ENCODE measurements around the gene ETNPPL.

Gene ETNPPL

DNA sequence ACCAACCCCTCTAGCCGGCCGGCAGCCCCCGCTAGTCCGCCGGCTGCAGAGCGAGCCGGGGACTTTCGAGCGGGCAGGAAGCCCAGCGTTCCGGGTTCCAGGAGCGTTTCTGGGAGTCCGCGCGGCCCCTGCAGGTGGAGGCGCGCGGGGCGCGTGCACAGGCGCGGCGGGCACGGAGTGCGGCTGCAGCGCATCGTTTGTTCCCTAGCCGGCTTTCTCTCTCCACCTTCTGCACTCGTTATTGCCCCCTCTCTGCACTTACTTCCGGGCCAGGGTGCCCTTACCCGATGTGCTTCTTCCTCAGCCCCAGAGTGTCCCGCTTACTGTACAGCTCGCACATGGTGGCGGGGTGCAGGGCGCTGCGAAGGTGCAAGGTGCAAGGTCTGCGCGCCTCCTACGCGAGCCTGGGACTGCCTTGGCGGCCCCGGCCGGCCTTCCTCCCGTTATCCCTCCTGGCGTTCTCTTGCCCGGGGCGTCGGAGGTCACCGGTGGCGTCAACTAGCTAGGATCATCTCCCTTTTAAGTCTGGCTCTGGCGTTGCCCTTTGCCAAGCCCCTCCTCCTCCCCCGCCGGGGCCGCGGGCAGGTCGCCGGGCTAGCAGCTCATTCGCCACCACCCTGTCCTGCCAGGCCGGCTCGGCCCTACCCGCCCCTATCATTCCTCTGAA lies at the start of gene ETNPPL:
Gene ETNPPL, minus strand, starts transcription at position 495 of the 667 bp plus-strand sequence. Its CDS starts 155 bp downstream, at position 340.
- no peak for TF ChIP-seq ZFX (IDR thresholded peaks at IDR 0.05)
- TF ChIP-seq, protein P1, sequence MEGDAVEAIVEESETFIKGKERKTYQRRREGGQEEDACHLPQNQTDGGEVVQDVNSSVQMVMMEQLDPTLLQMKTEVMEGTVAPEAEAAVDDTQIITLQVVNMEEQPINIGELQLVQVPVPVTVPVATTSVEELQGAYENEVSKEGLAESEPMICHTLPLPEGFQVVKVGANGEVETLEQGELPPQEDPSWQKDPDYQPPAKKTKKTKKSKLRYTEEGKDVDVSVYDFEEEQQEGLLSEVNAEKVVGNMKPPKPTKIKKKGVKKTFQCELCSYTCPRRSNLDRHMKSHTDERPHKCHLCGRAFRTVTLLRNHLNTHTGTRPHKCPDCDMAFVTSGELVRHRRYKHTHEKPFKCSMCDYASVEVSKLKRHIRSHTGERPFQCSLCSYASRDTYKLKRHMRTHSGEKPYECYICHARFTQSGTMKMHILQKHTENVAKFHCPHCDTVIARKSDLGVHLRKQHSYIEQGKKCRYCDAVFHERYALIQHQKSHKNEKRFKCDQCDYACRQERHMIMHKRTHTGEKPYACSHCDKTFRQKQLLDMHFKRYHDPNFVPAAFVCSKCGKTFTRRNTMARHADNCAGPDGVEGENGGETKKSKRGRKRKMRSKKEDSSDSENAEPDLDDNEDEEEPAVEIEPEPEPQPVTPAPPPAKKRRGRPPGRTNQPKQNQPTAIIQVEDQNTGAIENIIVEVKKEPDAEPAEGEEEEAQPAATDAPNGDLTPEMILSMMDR (conservative IDR thresholded peaks at IDR 0.05), result no peak; the same call in 1 of the 2 replicates
- H3K27ac ChIP-seq, result no peak within 1 kb of the TSS

DNA sequence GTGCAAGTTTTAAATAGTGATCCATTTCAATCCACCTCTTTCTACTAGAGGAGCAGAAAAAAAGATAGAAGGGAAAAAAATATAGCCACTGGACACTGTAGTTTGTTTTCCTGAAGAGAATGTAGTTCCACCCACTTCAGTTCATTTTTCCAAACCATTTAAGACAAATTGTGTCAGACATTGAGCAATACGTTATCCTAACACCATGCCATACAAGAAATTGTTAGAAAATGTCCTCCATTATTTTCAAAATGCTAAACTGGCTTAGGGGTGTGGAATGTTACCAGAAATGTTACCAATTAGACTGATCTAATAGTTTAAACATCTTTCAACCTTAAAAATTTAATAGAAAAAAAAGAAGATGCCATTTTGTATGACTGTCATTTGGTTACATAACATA lies 48.6 kb upstream of the ETNPPL start:
- TF ChIP-seq ZFX (IDR thresholded peaks at IDR 0.05), result no peak
- TF ChIP-seq, protein P1 (conservative IDR thresholded peaks at IDR 0.05), result no peak
- H3K27ac ChIP-seq, result no peak overlapping the region

DNA sequence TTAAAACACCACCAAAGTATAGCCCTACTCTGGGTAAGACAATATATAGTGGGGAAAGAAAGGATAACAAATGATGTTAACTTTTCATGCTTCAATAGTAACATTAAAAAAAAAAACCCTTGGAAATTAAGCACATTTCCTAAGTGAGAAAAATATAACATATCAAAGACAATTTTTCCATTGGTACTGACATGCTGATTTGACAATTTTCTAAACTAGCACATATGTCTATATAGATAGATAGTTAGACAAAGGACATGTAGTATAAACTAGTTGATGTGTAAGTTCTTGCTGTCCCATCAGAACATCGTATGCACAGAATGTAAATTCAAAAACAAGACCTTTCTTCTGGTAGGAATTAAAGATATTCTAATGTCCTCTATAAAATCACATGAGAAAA lies 47.2 kb upstream of the ETNPPL start:
- TF ChIP-seq, protein P1 (conservative IDR thresholded peaks at IDR 0.05), result no peak
- no peak for TF ChIP-seq ZFX (IDR thresholded peaks at IDR 0.05)
- no peak overlapping the region for H3K27ac ChIP-seq

DNA sequence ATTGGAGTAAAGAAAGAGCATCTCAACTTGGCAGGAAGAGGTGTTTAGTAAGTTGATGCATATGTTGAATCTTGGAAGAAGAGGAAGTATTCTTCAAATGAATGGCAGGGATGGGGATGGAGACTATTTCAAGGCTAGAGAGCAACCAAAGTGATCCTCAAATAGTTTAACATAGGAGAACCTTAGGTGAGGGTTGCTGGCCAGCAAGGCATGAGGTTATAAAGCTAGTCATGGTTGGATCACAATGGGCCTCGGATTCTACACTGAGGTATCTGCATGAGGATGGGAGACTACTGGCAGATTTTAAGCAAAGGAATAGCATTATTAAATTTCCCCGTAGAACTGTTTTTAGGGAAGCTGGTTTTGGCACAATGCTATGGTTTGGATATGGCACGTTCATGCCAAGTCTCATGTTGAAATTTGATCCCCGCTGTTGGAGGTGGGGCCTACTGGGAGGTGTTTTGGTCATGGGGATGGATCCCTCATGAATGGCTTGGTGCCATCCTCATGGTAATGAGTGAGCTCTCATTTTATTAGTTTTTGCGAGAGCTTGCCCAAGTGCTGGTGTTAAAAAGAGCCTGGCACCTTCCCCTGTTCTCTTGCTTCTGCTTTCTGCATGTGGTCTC lies 41.9 kb upstream of the ETNPPL start:
- H3K27ac ChIP-seq, result no peak overlapping the region
- TF ChIP-seq ZFX (IDR thresholded peaks at IDR 0.05), result no peak
- TF ChIP-seq, protein P1 (conservative IDR thresholded peaks at IDR 0.05), result no peak

DNA sequence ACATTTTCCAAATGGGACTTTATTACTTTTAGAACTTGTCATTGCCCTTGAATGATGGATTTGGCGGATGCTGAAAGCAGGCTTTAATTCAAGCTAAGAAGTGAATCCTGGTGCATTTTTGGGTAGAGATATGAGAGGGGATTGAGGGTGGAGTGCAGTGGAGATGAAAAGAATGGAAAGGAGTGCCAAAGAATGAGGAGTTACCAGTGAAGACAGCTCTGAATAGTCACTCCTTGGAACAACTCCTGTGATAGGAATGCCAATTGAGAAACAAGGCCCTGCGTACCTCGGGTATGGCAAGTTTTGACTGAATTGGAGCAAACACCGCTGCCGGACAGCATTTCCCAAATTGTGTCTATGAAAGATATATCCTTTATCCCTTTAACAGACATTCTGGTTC lies 36.5 kb upstream of the ETNPPL start:
- H3K27ac ChIP-seq, result no peak overlapping the region
- no peak for TF ChIP-seq ZFX (IDR thresholded peaks at IDR 0.05)
- TF ChIP-seq, protein P1 (conservative IDR thresholded peaks at IDR 0.05), result no peak

DNA sequence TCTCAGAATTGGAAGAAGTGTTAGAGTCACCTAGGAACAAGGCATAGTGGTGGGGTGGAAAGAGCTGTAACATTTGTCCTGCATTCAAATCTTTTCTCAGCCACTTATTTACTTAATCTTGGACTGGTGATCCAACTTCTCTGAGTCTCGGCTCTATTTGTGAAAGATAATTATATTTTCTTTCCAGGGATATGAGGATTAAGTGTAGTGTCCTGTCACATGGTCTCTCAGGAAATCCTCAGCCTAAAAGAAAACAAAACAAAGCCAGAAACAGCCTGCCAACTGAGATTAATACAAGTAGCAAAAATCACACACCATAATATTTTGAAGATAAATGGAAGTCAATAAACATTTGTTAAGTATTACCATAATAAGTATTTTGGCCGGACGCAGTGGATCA lies 33.3 kb upstream of the ETNPPL start:
- no peak for TF ChIP-seq ZFX (IDR thresholded peaks at IDR 0.05)
- TF ChIP-seq, protein P1 (conservative IDR thresholded peaks at IDR 0.05), result no peak
- H3K27ac ChIP-seq, result no peak overlapping the region

DNA sequence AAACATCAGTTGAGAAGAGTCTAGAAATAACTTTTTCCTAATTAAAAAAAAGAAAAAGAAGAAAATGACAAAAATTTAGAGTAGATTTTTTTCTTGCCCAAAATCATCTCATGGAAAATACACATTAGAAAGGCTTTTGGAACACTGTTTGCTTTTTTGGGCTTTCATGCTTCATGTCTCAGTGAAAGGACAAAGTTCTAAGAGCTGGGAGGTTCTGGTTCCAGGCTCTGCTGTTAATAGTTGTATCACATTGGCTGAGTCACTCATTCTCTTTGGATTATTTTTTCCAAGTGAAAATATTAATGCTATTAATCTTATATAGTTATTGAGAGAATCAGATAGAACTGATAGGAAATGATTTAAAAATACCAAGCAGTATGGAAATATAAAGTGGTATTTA lies 32.9 kb upstream of the ETNPPL start:
- TF ChIP-seq, protein P1 (conservative IDR thresholded peaks at IDR 0.05), result no peak
- no peak for TF ChIP-seq ZFX (IDR thresholded peaks at IDR 0.05)
- no peak overlapping the region for H3K27ac ChIP-seq
